ENCODE data around the gene MAPK8IP3. TPM values are rescaled to one million over a fixed set of nuclear protein-coding genes. Genes with fewer than 3 reads are reported as not detected.

The MAPK8IP3 gene
- polyA plus RNA-seq (2013), result 38.0 and 39.0 TPM in 2 replicates

- H3K14ac ChIP-seq (ENCODE audit: low read length), result peak within 1 kb of the TSS; percentile 97
- DNase-seq, result peak; percentile 89 to 99
- H3K27me3 ChIP-seq (ENCODE audit: insufficient read depth, low read length), result no peaks in the 10 kb centered on the region
These were observed at the start of gene MAPK8IP3 for GRCh38 chr16:1705688-1706385. Gene MAPK8IP3 (plus strand): TSS chr16:1706195. CDS start chr16:1706340, 145 bp downstream.

GRCh38 chr16:1656808-1657617 is 49.0 kb upstream of the MAPK8IP3 start:
- Histone ChIP-seq H4K12ac (ENCODE audit: low read depth, low read length) (no peak overlapping the region), H3K18ac (ENCODE audit: low read length) (no peak overlapping the region), H4K91ac (ENCODE audit: low read depth, low read length) (no peak overlapping the region), H2AK5ac (ENCODE audit: low read length) (no peak overlapping the region), H3K4me2 (ENCODE audit: low read length) (no peak overlapping the region), H2BK5ac (ENCODE audit: low read depth, low read length, poor library complexity) (no peak overlapping the region), H2BK120ac (ENCODE audit: insufficient read depth, low read length, poor library complexity) (no peak overlapping the region), H3K27me3 (ENCODE audit: insufficient read depth, low read length) (no peaks in the 10 kb centered on the region), H3K79me2 (ENCODE audit: control insufficient read depth, insufficient read depth, low read length, poor library complexity) (no peaks in the 10 kb centered on the region), H3K14ac (ENCODE audit: low read length) (no peak overlapping the region), H3K4me1 (ENCODE audit: control insufficient read depth in 1 of 2, insufficient read depth in 2 of 2, low read length in 2 of 2) (no peaks in the 10 kb centered on the region), H3K79me1 (ENCODE audit: low read length) (no peaks in the 10 kb centered on the region), H3K36me3 (ENCODE audit: control insufficient read depth in 1 of 2, insufficient read depth in 2 of 2, low read length in 2 of 2) (peaks cover 79 to 85% of the 10 kb centered on the region in 2 experiments), H2BK12ac (ENCODE audit: low read length) (no peak overlapping the region), H3K4me3 (ENCODE audit: low read depth, low read length) (no peak overlapping the region), H3K4ac (ENCODE audit: low read depth, low read length) (no peak overlapping the region), H3K27ac (ENCODE audit: low read depth, low read length) (no peak overlapping the region), H2AFZ (ENCODE audit: insufficient read depth, low read length, poor library complexity) (no peak overlapping the region), H3K9me3 (ENCODE audit: insufficient read depth, low read depth, low read length) (peaks cover 2% of the 10 kb centered on the region), H3K9ac (ENCODE audit: low read length) (no peak overlapping the region), H3K23ac (ENCODE audit: low read length) (no peak overlapping the region), H4K8ac (ENCODE audit: low read depth, low read length) (no peak overlapping the region)
- no peak for DNase-seq
- WGBS (ENCODE audit: extremely low coverage, insufficient coverage, insufficient read length), result no CpG with 5 or more reads among the region's 24 CpGs

More at GRCh38 chr16:1705688-1706385, at the start of gene MAPK8IP3:
- peak within 1 kb of the TSS; percentile 83 for H4K91ac ChIP-seq (ENCODE audit: low read depth, low read length)
- peak within 1 kb of the TSS; percentile 83 for H3K4me3 ChIP-seq (ENCODE audit: low read depth, low read length)
- peak within 1 kb of the TSS; percentile 85 for H4K12ac ChIP-seq (ENCODE audit: low read depth, low read length)
- no CpG with 5 or more reads among the region's 79 CpGs for WGBS (ENCODE audit: extremely low coverage, insufficient coverage, insufficient read length)
- peak within 1 kb of the TSS; percentile 79 for H2BK5ac ChIP-seq (ENCODE audit: low read depth, low read length, poor library complexity)
- H3K9me3 ChIP-seq (ENCODE audit: insufficient read depth, low read depth, low read length), result no peaks in the 10 kb centered on the region
- peak within 1 kb of the TSS; percentile 81 for H3K4me2 ChIP-seq (ENCODE audit: low read length)
- H3K18ac ChIP-seq (ENCODE audit: low read length), result peak within 1 kb of the TSS; percentile 92
- H3K79me2 ChIP-seq (ENCODE audit: control insufficient read depth, insufficient read depth, low read length, poor library complexity), result peaks cover 7% of the 10 kb centered on the region
- peaks cover 8% of the 10 kb centered on the region for H3K79me1 ChIP-seq (ENCODE audit: low read length)
- H2AFZ ChIP-seq (ENCODE audit: insufficient read depth, low read length, poor library complexity), result peak within 1 kb of the TSS; percentile 90
- peaks cover 7 to 9% of the 10 kb centered on the region in 2 experiments for H3K4me1 ChIP-seq (ENCODE audit: control insufficient read depth in 1 of 2, insufficient read depth in 2 of 2, low read length in 2 of 2)
- peak within 1 kb of the TSS; percentile 91 for H4K8ac ChIP-seq (ENCODE audit: low read depth, low read length)
- H3K23ac ChIP-seq (ENCODE audit: low read length), result no peak within 1 kb of the TSS
- peak within 1 kb of the TSS; percentile 55 for H2AK5ac ChIP-seq (ENCODE audit: low read length)
- peak within 1 kb of the TSS; percentile 70 for H3K9ac ChIP-seq (ENCODE audit: low read length)
- H3K36me3 ChIP-seq (ENCODE audit: control insufficient read depth in 1 of 2, insufficient read depth in 2 of 2, low read length in 2 of 2), result peaks cover 10 to 15% of the 10 kb centered on the region in 2 experiments
- H2BK12ac ChIP-seq (ENCODE audit: low read length), result peak within 1 kb of the TSS; percentile 21
- peak within 1 kb of the TSS; percentile 77 for H3K4ac ChIP-seq (ENCODE audit: low read depth, low read length)
- H3K27ac ChIP-seq (ENCODE audit: low read depth, low read length), result peak within 1 kb of the TSS; percentile 87
- peak within 1 kb of the TSS; percentile 54 for H2BK120ac ChIP-seq (ENCODE audit: insufficient read depth, low read length, poor library complexity)

- no peaks in the 10 kb centered on the region for H3K79me2 ChIP-seq (ENCODE audit: control insufficient read depth, insufficient read depth, low read length, poor library complexity)
These were observed 48.2 kb upstream of the MAPK8IP3 start for GRCh38 chr16:1657841-1658240.

GRCh38 chr16:1659031-1659430 is 47.0 kb upstream of the MAPK8IP3 start:
- Histone ChIP-seq H3K79me1 (ENCODE audit: low read length) (no peaks in the 10 kb centered on the region), H4K8ac (ENCODE audit: low read depth, low read length) (no peak overlapping the region), H3K18ac (ENCODE audit: low read length) (no peak overlapping the region), H3K9me3 (ENCODE audit: insufficient read depth, low read depth, low read length) (no peaks in the 10 kb centered on the region), H2BK5ac (ENCODE audit: low read depth, low read length, poor library complexity) (no peak overlapping the region), H3K4me2 (ENCODE audit: low read length) (no peak overlapping the region), H3K79me2 (ENCODE audit: control insufficient read depth, insufficient read depth, low read length, poor library complexity) (no peaks in the 10 kb centered on the region), H2BK120ac (ENCODE audit: insufficient read depth, low read length, poor library complexity) (no peak overlapping the region), H3K14ac (ENCODE audit: low read length) (no peak overlapping the region), H4K12ac (ENCODE audit: low read depth, low read length) (no peak overlapping the region), H3K36me3 (ENCODE audit: control insufficient read depth in 1 of 2, insufficient read depth in 2 of 2, low read length in 2 of 2) (peaks cover 80 to 82% of the 10 kb centered on the region in 2 experiments), H3K4ac (ENCODE audit: low read depth, low read length) (no peak overlapping the region), H3K27me3 (ENCODE audit: insufficient read depth, low read length) (no peaks in the 10 kb centered on the region), H3K9ac (ENCODE audit: low read length) (no peak overlapping the region), H3K4me1 (ENCODE audit: control insufficient read depth in 1 of 2, insufficient read depth in 2 of 2, low read length in 2 of 2) (no peaks in the 10 kb centered on the region), H2AFZ (ENCODE audit: insufficient read depth, low read length, poor library complexity) (no peak overlapping the region), H3K27ac (ENCODE audit: low read depth, low read length) (no peak overlapping the region), H3K23ac (ENCODE audit: low read length) (no peak overlapping the region), H3K4me3 (ENCODE audit: low read depth, low read length) (no peak overlapping the region), H2AK5ac (ENCODE audit: low read length) (no peak overlapping the region), H4K91ac (ENCODE audit: low read depth, low read length) (no peak overlapping the region), H2BK12ac (ENCODE audit: low read length) (no peak overlapping the region)
- DNase-seq, result no peak
- no CpG with 5 or more reads among the region's 5 CpGs for WGBS (ENCODE audit: extremely low coverage, insufficient coverage, insufficient read length)

More at GRCh38 chr16:1657841-1658240, 48.2 kb upstream of the MAPK8IP3 start:
- Histone ChIP-seq H3K79me1 (ENCODE audit: low read length) (no peaks in the 10 kb centered on the region), H3K4me1 (ENCODE audit: control insufficient read depth in 1 of 2, insufficient read depth in 2 of 2, low read length in 2 of 2) (no peaks in the 10 kb centered on the region), H2AK5ac (ENCODE audit: low read length) (no peak overlapping the region), H3K23ac (ENCODE audit: low read length) (no peak overlapping the region), H3K4me3 (ENCODE audit: low read depth, low read length) (no peak overlapping the region), H4K8ac (ENCODE audit: low read depth, low read length) (no peak overlapping the region), H2BK5ac (ENCODE audit: low read depth, low read length, poor library complexity) (no peak overlapping the region), H4K12ac (ENCODE audit: low read depth, low read length) (peak overlapping the region; percentile 25), H3K4me2 (ENCODE audit: low read length) (no peak overlapping the region), H2AFZ (ENCODE audit: insufficient read depth, low read length, poor library complexity) (no peak overlapping the region), H2BK12ac (ENCODE audit: low read length) (no peak overlapping the region), H3K9me3 (ENCODE audit: insufficient read depth, low read depth, low read length) (peaks cover 2% of the 10 kb centered on the region), H3K27ac (ENCODE audit: low read depth, low read length) (no peak overlapping the region), H3K36me3 (ENCODE audit: control insufficient read depth in 1 of 2, insufficient read depth in 2 of 2, low read length in 2 of 2) (peaks cover 78 to 84% of the 10 kb centered on the region in 2 experiments), H3K4ac (ENCODE audit: low read depth, low read length) (no peak overlapping the region), H3K9ac (ENCODE audit: low read length) (no peak overlapping the region), H3K14ac (ENCODE audit: low read length) (no peak overlapping the region), H4K91ac (ENCODE audit: low read depth, low read length) (no peak overlapping the region), H2BK120ac (ENCODE audit: insufficient read depth, low read length, poor library complexity) (no peak overlapping the region), H3K27me3 (ENCODE audit: insufficient read depth, low read length) (no peaks in the 10 kb centered on the region), H3K18ac (ENCODE audit: low read length) (no peak overlapping the region)
- WGBS (ENCODE audit: extremely low coverage, insufficient coverage, insufficient read length), result no CpG with 5 or more reads among the region's 13 CpGs
- no peak for DNase-seq

Data from trophoblast cell (in vitro differentiated cells and primary cell).